GM19025 (cell line): Measurements from ENCODE around the gene TLR8.
"Not testable (repeated sequence)": the region's sequence is repeated elsewhere in the genome, so short reads cannot be mapped to it uniquely, and the experiment has no call there.

Source experiments
- ATAC-seq: cut with Tn5 transposase; IDR thresholded peaks from one replicate; pipeline ENCODE4 v1.9.1; 2021; ENCODE audit warnings: mild to moderate bottlenecking, low read depth, moderate library complexity; ENCODE audit not compliant: unreplicated experiment

The TLR8 gene

DNA sequence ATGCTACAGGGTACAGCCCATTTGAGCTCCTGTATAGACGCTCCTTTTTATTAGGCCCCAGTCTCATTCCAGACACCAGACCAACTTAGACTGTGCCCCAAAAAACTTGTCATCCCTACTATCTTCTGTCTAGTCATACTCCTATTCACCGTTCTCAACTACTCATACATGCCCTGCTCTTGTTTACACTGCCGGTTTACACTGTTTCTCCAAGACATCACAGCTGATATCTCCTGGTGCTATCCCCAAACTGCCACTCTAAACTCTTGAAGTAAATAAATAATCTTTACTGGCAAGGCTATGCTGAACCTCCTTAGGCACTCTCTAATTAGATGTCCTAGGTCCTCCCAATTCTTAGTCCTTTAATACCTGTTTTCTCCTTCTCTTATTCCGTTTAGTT lies 38.0 kb downstream of the TLR8 start:
- not testable (repeated sequence) for ATAC-seq

DNA sequence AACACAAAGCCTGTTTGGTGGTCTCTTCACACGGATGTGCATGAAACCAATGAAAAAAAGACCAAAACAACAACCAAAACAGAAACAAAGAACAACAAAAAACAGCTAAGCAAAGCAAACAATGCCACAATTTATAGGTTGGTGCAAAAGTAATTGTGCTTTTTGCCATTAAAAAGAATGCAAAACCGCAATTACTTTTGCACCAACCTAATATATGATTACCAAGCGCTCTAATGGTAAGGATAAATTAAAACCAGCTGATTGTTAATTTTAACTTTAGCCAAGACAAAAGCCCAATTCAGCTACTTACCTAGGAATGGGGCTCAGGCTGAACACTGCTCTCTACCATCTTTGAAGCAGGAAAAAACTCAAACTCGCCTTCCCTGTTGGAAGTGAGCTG lies 39.1 kb downstream of the TLR8 start:
- no peak for ATAC-seq

DNA sequence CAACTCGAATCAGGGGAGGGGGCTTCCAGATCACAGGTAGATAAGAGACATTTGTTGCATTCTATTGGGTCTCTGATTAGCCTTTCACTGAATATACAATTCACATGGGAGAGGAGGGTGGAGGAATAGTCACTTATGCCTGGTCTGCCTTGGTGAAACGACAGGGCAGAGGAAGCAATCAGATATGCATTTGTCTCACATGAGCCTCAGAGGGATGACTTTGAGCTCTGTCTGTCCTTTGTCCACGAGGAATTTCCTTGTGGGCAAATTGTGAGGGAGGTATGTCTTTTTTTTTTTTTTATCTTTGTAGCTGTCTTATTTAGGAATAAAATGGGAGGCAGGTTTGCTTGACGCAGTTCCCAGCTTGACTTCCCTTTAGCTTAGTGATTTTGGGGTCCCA lies 40.0 kb downstream of the TLR8 start:
- no peak for ATAC-seq

GRCh38 chrX:12946838-12947544 lies 40.6 kb downstream of the TLR8 start:
- no peak for ATAC-seq

- no peak for ATAC-seq
Measured at GRCh38 chrX:12947545-12948235, 41.3 kb downstream of the TLR8 start.

DNA sequence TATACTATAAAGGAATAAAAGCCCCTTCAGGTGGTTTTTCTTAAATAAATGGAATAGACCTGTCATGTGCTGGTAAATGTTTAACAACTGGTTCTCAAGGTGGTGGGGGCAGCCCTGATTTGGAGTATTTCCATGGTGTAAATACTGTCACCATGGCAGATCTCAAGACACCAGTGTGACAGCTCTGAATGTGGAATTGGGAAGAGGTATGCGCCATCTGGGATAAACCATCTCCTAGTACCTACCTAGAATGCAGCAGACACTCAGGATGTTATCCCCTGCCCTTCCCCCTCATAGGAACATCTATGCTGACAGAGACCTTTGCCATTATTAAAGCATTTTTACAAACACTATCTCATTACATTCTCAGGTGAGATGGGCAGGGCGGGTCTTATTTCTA lies 42.1 kb downstream of the TLR8 start:
- no peak for ATAC-seq

GRCh38 chrX:12949205-12949926 lies 42.9 kb downstream of the TLR8 start:
- ATAC-seq, result no peak

- ATAC-seq, result peak; percentile 42
Measured at GRCh38 chrX:12949927-12950656, 43.7 kb downstream of the TLR8 start.

GRCh38 chrX:12950851-12951594 lies 44.6 kb downstream of the TLR8 start:
- peak; percentile 35 for ATAC-seq

- no peak for ATAC-seq
Measured at GRCh38 chrX:12951595-12951975, 45.2 kb downstream of the TLR8 start.

- no peak for ATAC-seq
Measured at GRCh38 chrX:12953420-12953819, 47.0 kb downstream of the TLR8 start.

DNA sequence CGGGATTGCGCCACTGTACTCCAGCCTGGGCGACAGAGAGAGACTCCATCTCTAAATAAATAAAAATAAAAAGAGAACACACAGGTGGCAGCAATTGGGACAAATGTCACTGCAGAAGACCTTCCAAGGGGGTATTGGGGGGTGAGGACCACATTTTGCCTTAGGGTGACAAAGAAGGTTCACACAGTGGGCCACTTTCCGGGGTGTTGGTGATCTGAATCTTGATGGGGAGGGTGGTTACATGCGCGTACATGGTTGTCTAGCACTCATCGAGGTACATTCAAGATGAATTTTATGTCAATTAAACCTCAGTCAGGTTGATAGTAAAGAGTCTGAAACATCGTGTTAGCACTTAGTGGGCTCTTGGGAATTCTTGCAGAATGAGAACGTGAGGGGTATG lies 48.0 kb downstream of the TLR8 start:
- ATAC-seq, result no peak

GRCh38 chrX:12954981-12955380 lies 48.6 kb downstream of the TLR8 start:
- ATAC-seq, result no peak

- ATAC-seq, result peak; percentile 47
Measured at GRCh38 chrX:12955882-12956703, 49.7 kb downstream of the TLR8 start.

- peak; percentile 56 for ATAC-seq
Measured at GRCh38 chrX:12956704-12957534, 50.5 kb downstream of the TLR8 start.

GRCh38 chrX:12958059-12958458 lies 51.6 kb downstream of the TLR8 start:
- no peak for ATAC-seq

- ATAC-seq, result no peak
Measured at GRCh38 chrX:12958461-12958860, 52.0 kb downstream of the TLR8 start.

DNA sequence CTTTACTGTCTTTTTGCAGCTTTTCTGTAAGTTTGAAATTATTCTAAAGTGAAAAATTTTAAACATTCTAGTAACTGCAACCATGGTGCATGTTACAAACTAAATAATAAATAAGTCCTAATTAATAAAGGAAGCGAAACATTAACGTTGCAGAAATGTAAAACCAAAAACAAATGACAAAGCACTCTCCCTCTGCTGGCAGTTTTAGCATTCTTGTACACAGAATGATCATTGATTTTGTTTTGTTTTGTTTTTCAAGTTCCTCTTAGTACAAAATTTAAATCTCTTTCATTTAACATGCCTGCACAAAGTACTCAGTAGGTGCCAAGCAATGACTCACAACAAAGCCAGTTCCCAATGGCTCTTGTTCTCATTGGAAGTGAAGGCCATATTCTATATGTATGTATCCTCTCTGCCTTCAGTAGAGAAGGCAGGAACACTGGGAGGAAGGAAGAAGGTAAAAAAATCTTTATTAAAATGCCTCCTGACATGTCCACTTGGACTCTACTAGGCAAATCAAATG lies 54.8 kb downstream of the TLR8 start:
- no peak for ATAC-seq
